A549 (cell line): Measurements from ENCODE around the gene CAPNS2. TPM values are rescaled to one million over a fixed set of nuclear protein-coding genes. Genes with fewer than 3 reads are reported as not detected.

Source experiments
- ATAC-seq, 2 experiments: fragments of 200-7000 bp in 1 of 2; fragments of >200 bp in 1 of 2; cut with Nextera tagmentation in 1 of 2; cut with Tn5 transposase in 1 of 2; 3 replicates each; pipeline versions ENCODE4 v1.8.0 to v1.9.1; 2018 to 2020; ENCODE audit warnings: mild to moderate bottlenecking in 1 of 2, moderate library complexity in 1 of 2
- CTCF ChIA-PET: fragments of 300-600 bp; sonication (Branson Sonifier 250); formaldehyde crosslinking; extraction: SDS; loops from one replicate; lab custom pipeline; 2021; ENCODE audit warnings: antibody characterized with exemption, inconsistent platforms; lab: Yijun Ruan, JAX
- POLR2A ChIA-PET: fragments of 350-600 bp; formaldehyde crosslinking; extraction: SDS; loops from one replicate; lab custom pipeline; 2021; ENCODE audit warnings: antibody characterized with exemption, inconsistent platforms; lab: Yijun Ruan, JAX
- DNase-seq, 2 experiments: peaks; one replicate each; pipeline versions ENCODE4 v3.0.0 to v3.0.0-alpha.2; 2011 to 2016; ENCODE audit warnings: low read depth in 1 of 2, low spot score in 1 of 2
- FAIRE-seq: peaks from 2 replicates; lab custom pipeline; 2011; peaks lifted over from hg19 to GRCh38; lab: Jason Lieb, UNC
- H3K27ac ChIP-seq, 2 experiments: fragments of >200 bp; sonication (Bioruptor Twin); formaldehyde crosslinking; 3 replicates each; pipeline ENCODE4 v1.5.1; 2016 to 2017
- H3K4me1 ChIP-seq: fragments of >200 bp; sonication (Bioruptor Twin); formaldehyde crosslinking; 3 replicates; pipeline ENCODE4 v1.6.1; 2016
- H3K4me2 ChIP-seq: fragments of >200 bp; sonication (Bioruptor Twin); formaldehyde crosslinking; 3 replicates; pipeline ENCODE4 v1.6.1; 2016
- H3K4me3 ChIP-seq: fragments of >200 bp; sonication (Bioruptor Twin); formaldehyde crosslinking; 3 replicates; pipeline ENCODE4 v1.5.1; 2016
- H3K9me3 ChIP-seq: fragments of >200 bp; sonication (Bioruptor Twin); formaldehyde crosslinking; 3 replicates; pipeline ENCODE4 v1.6.1; 2016
- BHLHE40 ChIP-seq: IDR thresholded peaks from 2 replicates; pipeline ENCODE4 v1.6.1; 2012; ENCODE audit warnings: low read depth, low read length, inconsistent platforms
- CBX2 ChIP-seq: fragments of 200-600 bp; sonication (generic); IDR thresholded peaks from 2 replicates; pipeline ENCODE4 v1.6.1; 2016; ENCODE audit warnings: low read depth, mild to moderate bottlenecking, borderline replicate concordance
- CBX8 ChIP-seq: fragments of 200-600 bp; sonication (generic); IDR thresholded peaks from 2 replicates; pipeline ENCODE4 v1.6.1; 2016
- CHD2 ChIP-seq: fragments of 150-350 bp; IDR thresholded peaks from 2 replicates; pipeline ENCODE4 v1.6.1; 2014; ENCODE audit warnings: low read length; ENCODE audit not compliant: partially characterized antibody
- EHMT2 ChIP-seq: fragments of 200-600 bp; sonication (generic); IDR thresholded peaks from 2 replicates; pipeline ENCODE4 v1.6.1; 2016; ENCODE audit warnings: antibody characterized with exemption, low read depth, mild to moderate bottlenecking, moderate library complexity
- EP300 ChIP-seq, 2 experiments: fragments of >200 bp; sonication (Bioruptor Twin); formaldehyde crosslinking; IDR thresholded peaks; 2 replicates in 1 of 2; 3 replicates in 1 of 2; pipeline ENCODE4 v1.6.1; 2016 to 2017
- FOXS1 ChIP-seq: fragments of 250-450 bp; sonication (Bioruptor Pico); IDR thresholded peaks from 2 replicates; pipeline ENCODE4 v1.5.0; 2020; ENCODE audit warnings: mild to moderate bottlenecking, moderate library complexity
- MYC ChIP-seq: IDR thresholded peaks from 2 replicates; pipeline ENCODE4 v1.6.1; 2012; ENCODE audit warnings: mild to moderate bottlenecking, inconsistent platforms, low read length, improper control_type of control experiment, borderline replicate concordance
- NFE2L2 ChIP-seq: fragments of 150-350 bp; conservative IDR thresholded peaks from 2 replicates; pipeline ENCODE4 v1.6.1; 2014; ENCODE audit warnings: low read length
- NPAS2 ChIP-seq: fragments of 250-450 bp; sonication (Bioruptor Pico); IDR thresholded peaks from 2 replicates; pipeline ENCODE4 v1.8.0; 2022; ENCODE audit warnings: mild to moderate bottlenecking, moderate library complexity, borderline replicate concordance
- POLR2A ChIP-seq: IDR thresholded peaks from 2 replicates; pipeline ENCODE4 v1.6.1; 2012; ENCODE audit warnings: mild to moderate bottlenecking, low read length
- RCOR1 ChIP-seq: fragments of 150-350 bp; IDR thresholded peaks from 2 replicates; pipeline ENCODE4 v1.6.1; 2014; ENCODE audit warnings: antibody characterized with exemption, low read length, low read depth
- RFX5 ChIP-seq: fragments of 450-650 bp; IDR thresholded peaks from 2 replicates; pipeline ENCODE4 v1.7.1; 2014; ENCODE audit warnings: antibody characterized with exemption, mild to moderate bottlenecking, moderate library complexity
- ZFP36 ChIP-seq: fragments of 450-650 bp; IDR thresholded peaks from 2 replicates; pipeline ENCODE4 v1.6.1; 2014; ENCODE audit warnings: borderline replicate concordance; ENCODE audit not compliant: partially characterized antibody
- ZNF302 ChIP-seq: fragments of 250-450 bp; sonication (Bioruptor Pico); IDR thresholded peaks from 2 replicates; pipeline ENCODE4 v1.9.0; 2021; ENCODE audit warnings: inconsistent platforms, mild to moderate bottlenecking, moderate library complexity
- WGBS: methylation state at CpG from one replicate; pipeline ENCODE4 v1.1.6; 2017; ENCODE audit errors: missing lambda C conversion rate; 5-methylcytosine and 5-hydroxymethylcytosine counted together
- polyA plus RNA-seq, 4 experiments: library from polyadenylated mRNA; depleted of rRNA in 3 of 4; stranded (reverse); fragments of >200 nt; fragmentation: RNase III in 1 of 4; extraction: RNeasy Plus Mini Kit Qiagen cat#74134 plus additional on column Dnase treatment in 1 of 4; gene quantifications; 2 replicates in 3 of 4; 3 replicates in 1 of 4; pipeline ENCODE4 v1.2.3, GENCODE V29; 2011 to 2017
- TF ChIP-seq, protein P1 (sequence below): fragments of 250-450 bp; sonication (Bioruptor Pico); IDR thresholded peaks from 2 replicates; pipeline ENCODE4 v1.5.0; 2020; ENCODE audit warnings: low read depth, mild to moderate bottlenecking, moderate library complexity
- TF ChIP-seq, protein P2 (sequence below): IDR thresholded peaks from 2 replicates; pipeline ENCODE4 v1.6.1; 2012
- TF ChIP-seq, protein P3 (sequence below): fragments of 150-350 bp; IDR thresholded peaks from 2 replicates; pipeline ENCODE4 v1.6.1; 2014; ENCODE audit warnings: low read depth, mild to moderate bottlenecking, low read length

The CAPNS2 gene
- polyA plus RNA-seq, 2 of the 4 experiments (the other 2 are of a cell fraction), result not detected

DNA sequence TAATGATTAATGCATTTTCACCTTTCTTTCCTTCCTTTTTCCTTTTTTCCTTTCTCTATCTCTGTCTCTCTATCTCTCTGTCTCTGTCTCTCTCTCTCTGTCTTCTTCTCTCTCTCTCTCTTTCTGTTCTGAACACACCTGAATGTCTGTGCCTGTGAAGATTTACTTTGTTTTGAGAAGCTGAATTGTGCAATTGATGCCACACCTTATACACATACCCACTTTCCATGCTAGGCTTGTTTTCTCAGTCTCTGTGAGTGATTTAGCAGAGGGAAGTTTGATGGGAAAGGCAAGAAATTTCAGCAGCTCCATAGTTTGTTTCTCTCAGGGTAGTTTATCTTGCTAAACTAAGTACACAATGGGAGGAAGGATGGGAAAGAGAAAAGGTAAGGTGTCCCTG, 9.3 kb upstream of the CAPNS2 start:
- ChIA-PET POLR2A (no interaction called here), CTCF (interaction anchor here (2.3 kb wide), 1 partner anchor 92 kb away, joined by 13 read pairs; no protein-coding TSS in a partner anchor)
- DNase-seq (no peak), ATAC-seq (no peak), FAIRE-seq (no peak)
- Histone ChIP-seq H3K4me1 (no peaks in the 10 kb centered on the region), H3K4me2 (no peak overlapping the region), H3K4me3 (no peak overlapping the region), H3K9me3 (no peaks in the 10 kb centered on the region), H3K27ac (no peak overlapping the region)
- TF ChIP-seq EP300 (IDR thresholded peaks at IDR 0.05), result no peak
- TF ChIP-seq, protein P1, sequence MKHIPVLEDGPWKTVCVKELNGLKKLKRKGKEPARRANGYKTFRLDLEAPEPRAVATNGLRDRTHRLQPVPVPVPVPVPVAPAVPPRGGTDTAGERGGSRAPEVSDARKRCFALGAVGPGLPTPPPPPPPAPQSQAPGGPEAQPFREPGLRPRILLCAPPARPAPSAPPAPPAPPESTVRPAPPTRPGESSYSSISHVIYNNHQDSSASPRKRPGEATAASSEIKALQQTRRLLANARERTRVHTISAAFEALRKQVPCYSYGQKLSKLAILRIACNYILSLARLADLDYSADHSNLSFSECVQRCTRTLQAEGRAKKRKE (CRISPR knock-in tag), result no peak
- TF ChIP-seq RCOR1, result no peak
- no peak for TF ChIP-seq RFX5
- TF ChIP-seq, protein P2, sequence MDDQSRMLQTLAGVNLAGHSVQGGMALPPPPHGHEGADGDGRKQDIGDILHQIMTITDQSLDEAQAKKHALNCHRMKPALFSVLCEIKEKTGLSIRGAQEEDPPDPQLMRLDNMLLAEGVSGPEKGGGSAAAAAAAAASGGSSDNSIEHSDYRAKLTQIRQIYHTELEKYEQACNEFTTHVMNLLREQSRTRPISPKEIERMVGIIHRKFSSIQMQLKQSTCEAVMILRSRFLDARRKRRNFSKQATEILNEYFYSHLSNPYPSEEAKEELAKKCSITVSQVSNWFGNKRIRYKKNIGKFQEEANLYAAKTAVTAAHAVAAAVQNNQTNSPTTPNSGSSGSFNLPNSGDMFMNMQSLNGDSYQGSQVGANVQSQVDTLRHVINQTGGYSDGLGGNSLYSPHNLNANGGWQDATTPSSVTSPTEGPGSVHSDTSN, result no peak

GRCh38 chr16:55559233-55559632, 7.3 kb upstream of the CAPNS2 start:
- TF ChIP-seq CBX8, result no peak
- no peak for TF ChIP-seq ZFP36
- TF ChIP-seq NPAS2, result no peak
- no peak for TF ChIP-seq ZNF302 (CRISPR knock-in tag)
- Histone ChIP-seq H3K4me1 (no peaks in the 10 kb centered on the region), H3K4me3 (no peak overlapping the region), H3K4me2 (no peak overlapping the region), H3K27ac (no peak overlapping the region), H3K9me3 (no peaks in the 10 kb centered on the region)
- ChIA-PET POLR2A (no interaction called here), CTCF (interaction anchor here (1.4 to 2.3 kb wide), 2 partner anchors 8 to 94 kb away, joined by 4 to 13 read pairs; no protein-coding TSS in a partner anchor)
- no peak for ATAC-seq
- no peak for FAIRE-seq
- no peak for DNase-seq

DNA sequence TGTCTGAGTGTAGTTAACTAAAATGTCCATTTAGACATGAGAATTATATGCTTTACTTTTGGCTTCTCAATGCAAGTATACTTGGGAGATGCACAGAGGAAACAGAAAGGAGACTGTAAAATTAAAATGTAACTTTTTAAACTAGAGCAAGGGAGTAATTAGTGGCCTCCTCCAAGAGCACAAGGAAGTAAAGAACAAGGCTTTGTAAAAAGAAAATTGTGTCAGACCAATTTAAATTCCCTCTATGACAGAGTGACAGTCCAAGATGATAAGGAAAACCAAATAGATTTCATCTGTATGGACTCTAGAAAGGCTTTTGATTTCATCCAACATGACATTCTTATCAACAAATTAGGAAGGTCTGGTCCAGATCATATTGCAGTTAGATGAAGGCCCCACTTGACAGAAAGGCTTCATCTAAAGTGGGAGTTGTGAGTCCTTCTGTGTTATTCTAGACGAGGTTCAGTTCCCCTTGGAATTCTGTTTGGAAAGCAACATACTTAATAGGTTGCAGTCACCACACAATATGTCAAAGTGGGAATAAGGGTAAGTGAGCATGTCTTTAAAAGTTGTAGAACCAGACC, 6.5 kb upstream of the CAPNS2 start:
- H3K4me3 ChIP-seq, result no peak overlapping the region
- H3K4me2 ChIP-seq, result no peak overlapping the region
- ATAC-seq (no peak), DNase-seq (no peak), FAIRE-seq (no peak)
- no peak overlapping the region for H3K27ac ChIP-seq
- ChIA-PET POLR2A (no interaction called here), CTCF (no interaction called here)
- TF ChIP-seq, protein P3, sequence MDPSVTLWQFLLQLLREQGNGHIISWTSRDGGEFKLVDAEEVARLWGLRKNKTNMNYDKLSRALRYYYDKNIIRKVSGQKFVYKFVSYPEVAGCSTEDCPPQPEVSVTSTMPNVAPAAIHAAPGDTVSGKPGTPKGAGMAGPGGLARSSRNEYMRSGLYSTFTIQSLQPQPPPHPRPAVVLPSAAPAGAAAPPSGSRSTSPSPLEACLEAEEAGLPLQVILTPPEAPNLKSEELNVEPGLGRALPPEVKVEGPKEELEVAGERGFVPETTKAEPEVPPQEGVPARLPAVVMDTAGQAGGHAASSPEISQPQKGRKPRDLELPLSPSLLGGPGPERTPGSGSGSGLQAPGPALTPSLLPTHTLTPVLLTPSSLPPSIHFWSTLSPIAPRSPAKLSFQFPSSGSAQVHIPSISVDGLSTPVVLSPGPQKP, result no peak
- TF ChIP-seq RFX5, result no peak
- no peak for TF ChIP-seq ZFP36
- no peak for TF ChIP-seq BHLHE40
- no peak for TF ChIP-seq EHMT2
- no peak for TF ChIP-seq NFE2L2
- TF ChIP-seq CBX2, result no peak
- H3K9me3 ChIP-seq, result no peaks in the 10 kb centered on the region
- 40% methylated on average over 1 of the region's 1 CpG for WGBS
- H3K4me1 ChIP-seq, result no peaks in the 10 kb centered on the region

DNA sequence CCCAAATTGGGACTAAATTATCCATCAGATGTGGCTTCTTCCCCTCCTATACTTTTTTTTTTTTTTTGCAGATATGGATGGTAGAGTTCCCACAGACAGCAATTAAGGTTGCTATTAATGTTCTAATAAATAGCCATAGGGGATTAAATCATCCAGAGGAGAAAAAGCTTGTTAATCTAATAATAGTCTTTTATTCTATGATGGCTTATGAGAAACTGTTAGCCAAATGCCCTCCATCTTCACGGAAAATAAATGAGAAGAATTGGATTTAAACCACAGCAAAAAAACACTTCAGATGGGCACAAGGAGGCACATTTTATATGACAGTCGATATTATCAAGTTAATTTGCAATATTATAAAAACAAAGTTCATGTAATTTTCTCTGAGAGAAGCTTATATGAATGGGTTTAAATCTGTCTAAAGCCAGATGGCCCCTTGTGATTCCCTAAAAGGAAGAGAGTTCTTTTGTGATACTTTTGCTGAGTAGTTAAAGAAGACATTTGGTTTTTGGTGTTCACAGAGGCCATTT, 5.1 kb upstream of the CAPNS2 start:
- POLR2A ChIA-PET, result no interaction called here
- H3K4me2 ChIP-seq, result no peak overlapping the region
- FAIRE-seq, result no peak
- H3K27ac ChIP-seq, result no peak overlapping the region
- no peak for TF ChIP-seq MYC
- TF ChIP-seq, protein P1 (CRISPR knock-in tag), result no peak
- TF ChIP-seq POLR2A, result no peak
- TF ChIP-seq CHD2, result no peak
- no peak for TF ChIP-seq FOXS1 (CRISPR knock-in tag)
- no peak for TF ChIP-seq RCOR1
- TF ChIP-seq, all 56 proteins: peak for 0
- H3K4me1 ChIP-seq, result no peaks in the 10 kb centered on the region
- no peak for ATAC-seq
- H3K9me3 ChIP-seq, result no peaks in the 10 kb centered on the region
- CTCF ChIA-PET, result interaction anchor here (1.0 to 1.6 kb wide), 3 partner anchors 18 to 140 kb away, joined by 3 to 9 read pairs (median 4); no protein-coding TSS in a partner anchor
- DNase-seq, result no peak
- H3K4me3 ChIP-seq, result no peak overlapping the region
- 47% methylated on average over 2 of the region's 2 CpGs for WGBS
